ENCODE measurements around the gene SCYL1. TPM values are rescaled to one million over a fixed set of nuclear protein-coding genes. Genes with fewer than 3 reads are reported as not detected.
"Not testable (repeated sequence)": the region's sequence is repeated elsewhere in the genome, so short reads cannot be mapped to it uniquely, and the experiment has no call there.

Gene SCYL1
- total and polyA plus RNA-seq, 8 donors: 51.7 to 82.5 (median 60.9) TPM

GRCh38 chr11:65506290-65506771, 18.6 kb upstream of the SCYL1 start:
- no peaks in the 10 kb centered on the region for H3K27me3 ChIP-seq
- peak overlapping the region; percentile 98 to 99 for H3K27ac ChIP-seq
- no peak for ATAC-seq
- DNase-seq: peak in 1 of 4 donors; percentile 65
- H3K4me1 ChIP-seq: peaks cover 3 to 57% of the 10 kb centered on the region in 2 donors
- H3K36me3 ChIP-seq: peaks cover 4 to 56% of the 10 kb centered on the region in 2 donors
- no peak for TF ChIP-seq CTCF (IDR thresholded peaks at IDR 0.05)
- no peaks in the 10 kb centered on the region for H3K9me3 ChIP-seq
- H3K4me3 ChIP-seq: peak overlapping the region; percentile 50 to 77
- intact Hi-C loops (cut with DNase I): loop anchor here in 1 of 2 donors (5.0 kb wide), 1 partner anchor 89 kb away; no protein-coding TSS in a partner anchor

DNA sequence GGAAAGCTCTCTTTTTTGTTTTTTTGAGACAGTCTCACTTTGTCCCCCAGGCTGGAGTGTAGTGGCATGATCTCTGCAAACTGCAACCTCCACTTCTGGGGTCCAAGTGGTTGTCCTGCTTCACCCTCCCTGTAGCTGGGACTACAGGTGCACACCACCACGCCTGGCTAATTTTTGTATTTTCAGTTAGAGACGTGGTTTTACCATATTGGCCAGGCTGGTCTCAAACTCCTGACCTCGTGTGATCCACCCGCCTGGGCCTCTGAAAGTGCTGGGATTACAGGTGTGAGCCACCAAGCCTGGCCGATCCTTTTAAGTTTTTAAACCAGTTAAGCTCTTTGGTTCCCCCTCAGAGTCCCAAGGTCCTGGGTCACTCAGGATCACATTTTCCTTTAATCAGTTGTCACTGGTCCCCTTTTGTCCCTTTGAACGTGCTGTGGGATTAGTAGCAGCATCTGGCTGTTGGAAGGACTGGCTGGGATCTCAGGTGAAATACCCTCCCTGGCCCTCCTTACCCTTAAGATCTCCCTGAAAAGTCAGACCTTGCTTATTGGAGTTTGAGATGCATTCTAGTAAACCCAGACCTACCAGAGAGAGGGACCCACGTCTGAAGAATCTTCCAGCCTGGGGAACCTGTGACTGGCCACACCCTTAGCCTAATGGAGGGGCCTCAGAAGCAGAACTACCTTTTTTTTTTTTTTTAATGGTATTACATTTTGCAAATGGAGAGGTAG, 17.9 kb upstream of the SCYL1 start:
- intact Hi-C loops (cut with DNase I): loop anchor here in 1 of 2 donors (5.0 kb wide), 1 partner anchor 90 kb away; no protein-coding TSS in a partner anchor
- ATAC-seq (peak; percentile 43), DNase-seq (peak in 2 of 4 donors; percentile 71 to 85)
- no peaks in the 10 kb centered on the region for H3K27me3 ChIP-seq
- peaks cover 3 to 57% of the 10 kb centered on the region in 2 donors for H3K4me1 ChIP-seq
- peaks cover 0 to 50% of the 10 kb centered on the region in 2 donors for H3K36me3 ChIP-seq
- H3K4me3 ChIP-seq: peak overlapping the region in 1 of 2 donors; percentile 50
- H3K27ac ChIP-seq: peak overlapping the region; percentile 98 to 99
- no peaks in the 10 kb centered on the region for H3K9me3 ChIP-seq
- no peak for TF ChIP-seq CTCF (IDR thresholded peaks at IDR 0.05)

- H3K9me3 ChIP-seq; H3K4me3 ChIP-seq; H3K27me3 ChIP-seq; ATAC-seq; H3K27ac ChIP-seq; intact Hi-C loops (cut with DNase I); H3K36me3 ChIP-seq: not testable (repeated sequence)
- peaks cover 0 to 27% of the 10 kb centered on the region in 2 donors for H3K4me1 ChIP-seq
- DNase-seq: peak in 1 of 4 donors; percentile 8
These were observed 12.6 kb upstream of the SCYL1 start for GRCh38 chr11:65512311-65512710.

DNA sequence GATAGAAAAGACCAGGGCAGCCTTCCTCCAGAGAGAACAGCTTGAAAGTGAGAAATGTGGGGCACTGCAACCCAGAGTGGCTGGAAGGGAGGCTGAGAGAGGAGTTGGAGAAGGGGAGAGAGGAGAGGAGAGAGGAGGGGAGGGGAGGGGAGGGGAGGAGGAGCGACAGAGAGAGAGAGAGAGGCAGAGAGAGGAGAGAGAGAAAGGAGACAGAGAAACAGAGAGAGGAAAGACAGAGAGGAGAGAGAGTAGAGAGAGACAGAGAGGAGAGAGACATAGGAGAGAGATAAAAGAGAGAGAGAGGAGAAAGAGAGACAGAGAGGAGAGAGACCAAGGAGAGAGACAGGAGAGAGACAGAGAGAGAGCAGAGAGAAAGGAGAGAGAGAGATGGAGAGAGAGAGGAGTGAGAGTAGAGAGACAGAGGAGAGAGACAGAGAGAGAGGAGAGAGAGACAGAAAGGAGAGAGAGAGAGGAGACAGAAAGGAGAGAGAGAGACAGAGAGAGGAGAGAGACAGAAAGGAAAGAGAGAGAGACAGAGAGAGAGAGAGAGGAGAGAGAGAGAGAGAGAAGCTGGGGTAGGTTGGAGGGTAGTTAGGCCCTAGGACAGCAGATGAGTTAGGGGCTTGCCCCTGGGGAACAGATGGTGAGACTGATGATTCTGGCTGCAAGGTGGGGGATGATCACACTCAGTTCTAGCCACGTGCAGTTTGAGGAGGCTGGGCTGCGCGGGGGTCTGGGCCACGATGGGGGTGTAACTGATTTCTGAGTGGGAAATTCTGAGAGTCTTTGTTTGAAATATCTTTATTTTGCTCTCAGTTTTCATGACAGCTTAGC, 8.5 kb upstream of the SCYL1 start:
- no peaks in the 10 kb centered on the region for H3K27me3 ChIP-seq
- H3K36me3 ChIP-seq: no peaks in the 10 kb centered on the region
- no peak for TF ChIP-seq CTCF (IDR thresholded peaks at IDR 0.05)
- no peaks in the 10 kb centered on the region for H3K9me3 ChIP-seq
- H3K4me1 ChIP-seq: no peaks in the 10 kb centered on the region
- DNase-seq (peak in 1 of 4 donors; percentile 18), ATAC-seq (no peak)
- H3K27ac ChIP-seq: no peak overlapping the region
- no peak overlapping the region for H3K4me3 ChIP-seq
- intact Hi-C loops (cut with DNase I): no loop called here

DNA sequence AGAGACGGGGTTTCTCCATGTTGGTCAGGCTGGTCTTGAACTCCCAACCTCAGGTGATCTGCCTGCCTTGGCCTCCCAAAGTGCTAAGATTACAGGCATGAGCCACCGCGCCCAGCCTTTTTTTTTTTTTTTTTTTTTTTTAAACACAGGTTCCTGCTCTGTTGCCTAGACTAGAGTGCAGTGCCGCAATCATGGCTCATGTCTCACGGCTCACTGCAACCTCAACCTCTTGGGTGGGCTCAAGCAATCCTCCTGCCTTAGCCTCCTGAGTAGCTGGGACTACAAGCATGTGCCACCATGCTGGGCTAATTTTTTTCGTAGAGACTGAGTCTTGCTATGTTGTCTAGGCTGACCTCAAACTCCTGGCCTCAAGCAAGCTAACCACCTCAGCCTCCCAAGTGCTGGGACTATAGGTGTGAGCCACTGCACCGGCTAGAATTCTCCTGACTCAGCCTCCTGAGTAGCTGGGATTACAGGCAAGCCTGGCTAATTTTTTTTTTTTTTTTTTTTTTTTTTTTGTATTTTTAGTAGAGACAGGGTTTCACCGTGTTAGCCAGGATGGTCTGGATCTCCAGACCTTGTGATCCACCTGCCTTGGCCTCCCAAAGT, 5.8 kb upstream of the SCYL1 start:
- peaks cover 3 to 20% of the 10 kb centered on the region in 2 donors for H3K4me1 ChIP-seq
- H3K27ac ChIP-seq; ATAC-seq; H3K36me3 ChIP-seq; DNase-seq; intact Hi-C loops (cut with DNase I); H3K27me3 ChIP-seq; H3K4me3 ChIP-seq; H3K9me3 ChIP-seq: not testable (repeated sequence)

GRCh38 chr11:65521777-65522521, 2.9 kb upstream of the SCYL1 start:
- ATAC-seq; intact Hi-C loops (cut with DNase I); H3K9me3 ChIP-seq; H3K27me3 ChIP-seq; H3K36me3 ChIP-seq; H3K4me3 ChIP-seq: not testable (repeated sequence)
- peak in 2 of 4 donors; percentile 41 to 63 for DNase-seq
- peaks cover 16 to 41% of the 10 kb centered on the region in 2 donors for H3K4me1 ChIP-seq
- peak overlapping the region in 1 of 2 donors; percentile 62 for H3K27ac ChIP-seq

- peak overlapping the region in 1 of 2 donors; percentile 62 for H3K27ac ChIP-seq
- peak in 1 of 4 donors; percentile 13 for DNase-seq
These were observed 1.9 kb upstream of the SCYL1 start for GRCh38 chr11:65522718-65523630.

DNA sequence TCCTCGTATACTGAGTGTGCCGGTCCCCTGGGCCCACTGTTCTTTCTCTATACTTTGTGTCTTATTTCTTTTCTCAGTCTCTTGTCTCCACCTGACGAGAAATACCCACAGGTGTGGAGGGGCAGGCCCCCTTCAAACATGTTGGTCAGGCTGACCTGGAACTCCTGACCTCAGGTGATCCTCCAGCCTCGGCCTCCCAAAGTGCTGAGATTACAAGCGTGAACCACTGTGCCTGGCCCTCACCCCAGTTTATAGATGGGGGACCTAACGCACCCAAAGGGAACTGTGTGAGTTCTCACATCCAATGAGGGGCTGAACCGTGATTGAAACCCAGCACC, 1.3 kb upstream of the SCYL1 start:
- Histone ChIP-seq H3K36me3 (peaks cover 0 to 20% of the 10 kb centered on the region in 2 donors), H3K27ac (peak overlapping the region in 1 of 2 donors; percentile 62), H3K4me1 (peaks cover 16 to 41% of the 10 kb centered on the region in 2 donors)
- ATAC-seq; H3K9me3 ChIP-seq; H3K4me3 ChIP-seq; H3K27me3 ChIP-seq; intact Hi-C loops (cut with DNase I): not testable (repeated sequence)
- peak in 1 of 4 donors; percentile 42 for DNase-seq

More at GRCh38 chr11:65522718-65523630, 1.9 kb upstream of the SCYL1 start:
- intact Hi-C loops (cut with DNase I); H3K27me3 ChIP-seq; H3K9me3 ChIP-seq; ATAC-seq; H3K4me3 ChIP-seq: not testable (repeated sequence)
- Histone ChIP-seq H3K4me1 (peaks cover 16 to 41% of the 10 kb centered on the region in 2 donors), H3K36me3 (peaks cover 0 to 15% of the 10 kb centered on the region in 2 donors)

Data from left lung (tissue), 10 donors.